ENCODE data around the gene IFRD2. TPM values are rescaled to one million over a fixed set of nuclear protein-coding genes. Genes with fewer than 3 reads are reported as not detected.

The IFRD2 gene
- total and polyA plus RNA-seq, 2 of the 13 experiments (the other 11 are each of a cell fraction or from before 2014, with no cell fraction given): 32.8 to 96.1 TPM

DNA sequence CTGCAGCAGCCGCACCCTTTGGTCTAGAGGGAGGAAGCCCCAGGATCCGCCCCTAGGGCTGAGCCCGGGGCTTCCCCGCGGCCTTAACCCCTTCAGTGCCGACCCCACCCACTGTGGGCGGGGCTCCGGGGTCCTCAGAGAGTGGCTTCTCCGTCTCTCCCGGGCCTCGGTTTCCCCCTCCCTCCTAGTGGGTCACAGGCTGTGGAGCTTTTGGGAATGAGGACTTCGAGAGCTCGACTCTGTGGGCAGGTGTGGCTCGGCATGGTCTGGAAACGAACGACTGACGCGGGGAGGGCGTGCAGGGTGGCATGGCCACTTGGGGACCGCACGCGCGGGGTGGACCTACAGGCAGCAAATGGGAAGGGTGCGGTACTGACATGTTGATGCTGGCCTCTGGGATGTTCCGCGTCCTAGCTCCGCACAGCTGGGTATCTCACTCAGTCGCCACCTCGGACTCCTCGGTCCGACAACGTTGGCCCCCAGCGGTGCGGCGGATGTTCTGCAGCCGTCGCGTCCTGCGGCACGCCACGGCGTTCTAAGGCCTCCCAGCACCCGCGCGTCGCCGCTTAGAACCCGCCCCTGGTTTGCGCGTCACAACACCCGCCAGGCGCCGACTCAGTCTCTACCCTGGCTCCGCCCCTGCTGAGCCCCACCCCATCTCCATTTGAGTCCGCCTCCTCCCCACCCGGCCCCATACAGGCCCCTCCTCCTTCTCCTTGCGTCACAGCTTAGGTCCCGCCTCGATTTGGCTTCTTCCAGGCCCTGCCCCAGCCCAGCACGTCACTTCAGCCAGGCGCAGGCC is 6.8 kb upstream of the IFRD2 start, which contains the start of the genes HYAL3 and NAA80 (continued):
- TF ChIP-seq ZNF281 (CRISPR knock-in tag; IDR thresholded peaks at IDR 0.05; ENCODE audit: borderline replicate concordance): peak; percentile 4; the same call in 1 of the 2 replicates
- TF ChIP-seq, protein P1, sequence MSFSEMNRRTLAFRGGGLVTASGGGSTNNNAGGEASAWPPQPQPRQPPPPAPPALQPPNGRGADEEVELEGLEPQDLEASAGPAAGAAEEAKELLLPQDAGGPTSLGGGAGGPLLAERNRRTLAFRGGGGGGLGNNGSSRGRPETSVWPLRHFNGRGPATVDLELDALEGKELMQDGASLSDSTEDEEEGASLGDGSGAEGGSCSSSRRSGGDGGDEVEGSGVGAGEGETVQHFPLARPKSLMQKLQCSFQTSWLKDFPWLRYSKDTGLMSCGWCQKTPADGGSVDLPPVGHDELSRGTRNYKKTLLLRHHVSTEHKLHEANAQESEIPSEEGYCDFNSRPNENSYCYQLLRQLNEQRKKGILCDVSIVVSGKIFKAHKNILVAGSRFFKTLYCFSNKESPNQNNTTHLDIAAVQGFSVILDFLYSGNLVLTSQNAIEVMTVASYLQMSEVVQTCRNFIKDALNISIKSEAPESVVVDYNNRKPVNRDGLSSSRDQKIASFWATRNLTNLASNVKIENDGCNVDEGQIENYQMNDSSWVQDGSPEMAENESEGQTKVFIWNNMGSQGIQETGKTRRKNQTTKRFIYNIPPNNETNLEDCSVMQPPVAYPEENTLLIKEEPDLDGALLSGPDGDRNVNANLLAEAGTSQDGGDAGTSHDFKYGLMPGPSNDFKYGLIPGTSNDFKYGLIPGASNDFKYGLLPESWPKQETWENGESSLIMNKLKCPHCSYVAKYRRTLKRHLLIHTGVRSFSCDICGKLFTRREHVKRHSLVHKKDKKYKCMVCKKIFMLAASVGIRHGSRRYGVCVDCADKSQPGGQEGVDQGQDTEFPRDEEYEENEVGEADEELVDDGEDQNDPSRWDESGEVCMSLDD (CRISPR knock-in tag; IDR thresholded peaks at IDR 0.05; ENCODE audit: borderline replicate concordance): no peak; the same call in 1 of the 2 replicates
- no peak for TF ChIP-seq RFX1 (IDR thresholded peaks at IDR 0.05)
- TF ChIP-seq ZNF770 (CRISPR knock-in tag; IDR thresholded peaks at IDR 0.05): 0 out of 2 replicates have a peak, but pooled peaks have one; percentile 38
- TF ChIP-seq, protein P2, sequence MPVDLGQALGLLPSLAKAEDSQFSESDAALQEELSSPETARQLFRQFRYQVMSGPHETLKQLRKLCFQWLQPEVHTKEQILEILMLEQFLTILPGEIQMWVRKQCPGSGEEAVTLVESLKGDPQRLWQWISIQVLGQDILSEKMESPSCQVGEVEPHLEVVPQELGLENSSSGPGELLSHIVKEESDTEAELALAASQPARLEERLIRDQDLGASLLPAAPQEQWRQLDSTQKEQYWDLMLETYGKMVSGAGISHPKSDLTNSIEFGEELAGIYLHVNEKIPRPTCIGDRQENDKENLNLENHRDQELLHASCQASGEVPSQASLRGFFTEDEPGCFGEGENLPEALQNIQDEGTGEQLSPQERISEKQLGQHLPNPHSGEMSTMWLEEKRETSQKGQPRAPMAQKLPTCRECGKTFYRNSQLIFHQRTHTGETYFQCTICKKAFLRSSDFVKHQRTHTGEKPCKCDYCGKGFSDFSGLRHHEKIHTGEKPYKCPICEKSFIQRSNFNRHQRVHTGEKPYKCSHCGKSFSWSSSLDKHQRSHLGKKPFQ (CRISPR knock-in tag; IDR thresholded peaks at IDR 0.05; ENCODE audit: insufficient replicate concordance): peak; percentile 91
- no peak; the same call in none of the 2 replicates for TF ChIP-seq SPEN (CRISPR knock-in tag; IDR thresholded peaks at IDR 0.05; ENCODE audit: low read depth)
- no peak for TF ChIP-seq ZZZ3 (CRISPR knock-in tag; IDR thresholded peaks at IDR 0.05; ENCODE audit: borderline replicate concordance)
- TF ChIP-seq ZNF768 (CRISPR knock-in tag; IDR thresholded peaks at IDR 0.05): no peak; the same call in none of the 2 replicates
- TF ChIP-seq, protein P3, sequence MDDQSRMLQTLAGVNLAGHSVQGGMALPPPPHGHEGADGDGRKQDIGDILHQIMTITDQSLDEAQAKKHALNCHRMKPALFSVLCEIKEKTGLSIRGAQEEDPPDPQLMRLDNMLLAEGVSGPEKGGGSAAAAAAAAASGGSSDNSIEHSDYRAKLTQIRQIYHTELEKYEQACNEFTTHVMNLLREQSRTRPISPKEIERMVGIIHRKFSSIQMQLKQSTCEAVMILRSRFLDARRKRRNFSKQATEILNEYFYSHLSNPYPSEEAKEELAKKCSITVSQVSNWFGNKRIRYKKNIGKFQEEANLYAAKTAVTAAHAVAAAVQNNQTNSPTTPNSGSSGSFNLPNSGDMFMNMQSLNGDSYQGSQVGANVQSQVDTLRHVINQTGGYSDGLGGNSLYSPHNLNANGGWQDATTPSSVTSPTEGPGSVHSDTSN (CRISPR knock-in tag; IDR thresholded peaks at IDR 0.05; ENCODE audit: borderline replicate concordance): no peak
- no peak for TF ChIP-seq TBP (CRISPR knock-in tag; IDR thresholded peaks at IDR 0.05)
- TF ChIP-seq SOX13 (IDR thresholded peaks at IDR 0.05): no peak
- TF ChIP-seq SOX13 (CRISPR knock-in tag; conservative IDR thresholded peaks at IDR 0.05 in 1 of 2, IDR thresholded peaks at IDR 0.05 in 1 of 2): no peak
- TF ChIP-seq MEIS2 (CRISPR knock-in tag; IDR thresholded peaks at IDR 0.05): peak; percentile 42; the same call in 1 of the 2 replicates
- TF ChIP-seq WIZ (CRISPR knock-in tag; IDR thresholded peaks at IDR 0.05): no peak
- TF ChIP-seq MYC (CRISPR knock-in tag; IDR thresholded peaks at IDR 0.05; ENCODE audit: borderline replicate concordance): peak; percentile 75
- TF ChIP-seq, protein P4, sequence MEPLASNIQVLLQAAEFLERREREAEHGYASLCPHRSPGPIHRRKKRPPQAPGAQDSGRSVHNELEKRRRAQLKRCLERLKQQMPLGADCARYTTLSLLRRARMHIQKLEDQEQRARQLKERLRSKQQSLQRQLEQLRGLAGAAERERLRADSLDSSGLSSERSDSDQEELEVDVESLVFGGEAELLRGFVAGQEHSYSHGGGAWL (CRISPR knock-in tag; IDR thresholded peaks at IDR 0.05): no peak; the same call in 1 of the 2 replicates

Data from HepG2 (cell line).